ENCODE measurements around the gene PDIA5.

Gene PDIA5

GRCh38 chr3:123031051-123031450 lies 35.8 kb upstream of the PDIA5 start:
- Histone ChIP-seq H3F3A (ENCODE audit: insufficient read depth, low read length) (no peaks in the 10 kb centered on the region), H3K9ac (ENCODE audit: low read length) (no peak overlapping the region), H4K20me1 (ENCODE audit: insufficient read depth, low read length) (no peaks in the 10 kb centered on the region), H3K36me3 (ENCODE audit: insufficient read depth, low read length) (no peaks in the 10 kb centered on the region), H3K27me3 (ENCODE audit: insufficient read depth, low read length) (no peaks in the 10 kb centered on the region), H3K4me3 (ENCODE audit: low read depth, low read length, poor library complexity, severe bottlenecking) (no peak overlapping the region), H3K9me3 (ENCODE audit: low read length) (no peaks in the 10 kb centered on the region), H3K27ac (ENCODE audit: low read depth, low read length, poor library complexity, severe bottlenecking) (no peak overlapping the region), H3K4me1 (ENCODE audit: insufficient read depth, low read length, severe bottlenecking) (peaks cover 19% of the 10 kb centered on the region), H3K79me2 (ENCODE audit: insufficient read depth, low read length) (no peaks in the 10 kb centered on the region), H2AFZ (ENCODE audit: low read length) (no peak overlapping the region), H3K4me2 (ENCODE audit: low read length) (no peak overlapping the region), H3K9me2 (ENCODE audit: low read depth, low read length) (no peaks in the 10 kb centered on the region)
- no peak for TF ChIP-seq EZH2 (IDR thresholded peaks at IDR 0.05; ENCODE audit: borderline replicate concordance, low read length)
- no peak for TF ChIP-seq CTCF (IDR thresholded peaks at IDR 0.05; ENCODE audit: low read length)

GRCh38 chr3:123032057-123032456 lies 34.8 kb upstream of the PDIA5 start:
- Histone ChIP-seq H3K27ac (ENCODE audit: low read depth, low read length, poor library complexity, severe bottlenecking) (no peak overlapping the region), H3K4me2 (ENCODE audit: low read length) (no peak overlapping the region), H3K36me3 (ENCODE audit: insufficient read depth, low read length) (no peaks in the 10 kb centered on the region), H3K4me1 (ENCODE audit: insufficient read depth, low read length, severe bottlenecking) (peaks cover 13% of the 10 kb centered on the region), H3F3A (ENCODE audit: insufficient read depth, low read length) (no peaks in the 10 kb centered on the region), H3K9me3 (ENCODE audit: low read length) (no peaks in the 10 kb centered on the region), H3K27me3 (ENCODE audit: insufficient read depth, low read length) (no peaks in the 10 kb centered on the region), H3K4me3 (ENCODE audit: low read depth, low read length, poor library complexity, severe bottlenecking) (no peak overlapping the region), H3K79me2 (ENCODE audit: insufficient read depth, low read length) (no peaks in the 10 kb centered on the region), H3K9ac (ENCODE audit: low read length) (no peak overlapping the region), H4K20me1 (ENCODE audit: insufficient read depth, low read length) (no peaks in the 10 kb centered on the region), H2AFZ (ENCODE audit: low read length) (no peak overlapping the region), H3K9me2 (ENCODE audit: low read depth, low read length) (no peaks in the 10 kb centered on the region)
- TF ChIP-seq CTCF (IDR thresholded peaks at IDR 0.05; ENCODE audit: low read length) (no peak), EZH2 (IDR thresholded peaks at IDR 0.05; ENCODE audit: borderline replicate concordance, low read length) (no peak)

- H3K9me2 ChIP-seq (ENCODE audit: low read depth, low read length) = no peaks in the 10 kb centered on the region
- H3K4me3 ChIP-seq (ENCODE audit: low read depth, low read length, poor library complexity, severe bottlenecking) = no peak overlapping the region
- H3K27ac ChIP-seq (ENCODE audit: low read depth, low read length, poor library complexity, severe bottlenecking) = no peak overlapping the region
- H3K27me3 ChIP-seq (ENCODE audit: insufficient read depth, low read length) = no peaks in the 10 kb centered on the region; the same call in 1 of the 2 replicates
- no peaks in the 10 kb centered on the region for H4K20me1 ChIP-seq (ENCODE audit: insufficient read depth, low read length)
- no peaks in the 10 kb centered on the region for H3K79me2 ChIP-seq (ENCODE audit: insufficient read depth, low read length)
- H3K4me2 ChIP-seq (ENCODE audit: low read length) = no peak overlapping the region
- H2AFZ ChIP-seq (ENCODE audit: low read length) = no peak overlapping the region
- no peak for TF ChIP-seq EZH2 (IDR thresholded peaks at IDR 0.05; ENCODE audit: borderline replicate concordance, low read length)
- no peak for TF ChIP-seq CTCF (IDR thresholded peaks at IDR 0.05; ENCODE audit: low read length)
- H3F3A ChIP-seq (ENCODE audit: insufficient read depth, low read length) = no peaks in the 10 kb centered on the region
- no peak overlapping the region for H3K9ac ChIP-seq (ENCODE audit: low read length)
- no peaks in the 10 kb centered on the region for H3K4me1 ChIP-seq (ENCODE audit: insufficient read depth, low read length, severe bottlenecking)
- H3K9me3 ChIP-seq (ENCODE audit: low read length) = no peaks in the 10 kb centered on the region
- H3K36me3 ChIP-seq (ENCODE audit: insufficient read depth, low read length) = no peaks in the 10 kb centered on the region
Measured at GRCh38 chr3:123034120-123034519, 32.7 kb upstream of the PDIA5 start.
